ENCODE results near the gene COMMD1. TPM values are rescaled to one million over a fixed set of nuclear protein-coding genes. Genes with fewer than 3 reads are reported as not detected.

COMMD1 gene
- total and polyA plus RNA-seq, 2 donors (not counting 3 experiments of a cell fraction or from before 2014, with no cell fraction given) = 39.5 to 57.1 TPM

DNA sequence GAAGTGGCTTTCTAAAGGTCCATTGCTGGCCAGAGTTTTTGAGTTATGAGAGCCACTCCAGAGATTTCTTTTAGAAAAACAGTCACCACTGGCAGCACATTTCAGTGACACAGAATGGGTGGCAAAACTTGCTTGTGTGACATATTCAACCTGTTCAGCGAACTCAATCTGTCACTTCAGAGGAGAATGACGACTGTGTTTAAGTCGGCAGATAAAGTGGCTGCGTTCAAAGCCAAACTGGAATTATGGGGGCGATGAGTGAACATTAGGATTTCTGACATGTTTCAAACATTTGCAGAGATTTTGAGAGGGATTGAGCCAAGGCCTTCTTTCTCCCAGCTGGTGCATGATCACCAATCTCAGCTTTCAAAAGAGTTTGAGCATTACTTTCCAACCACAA, 150.9 kb downstream of the COMMD1 start:
- Histone ChIP-seq H3K4me3 (replicated peaks in 1 of 3; ENCODE audit: insufficient read depth in 1 of 3, low read depth in 1 of 3, low read length in 3 of 3) (no peak overlapping the region), H3K9me1 (replicated peaks; ENCODE audit: control insufficient read depth, extremely low read depth, insufficient read depth, low read length) (no peaks in the 10 kb centered on the region), H2AFZ (ENCODE audit: low read depth, low read length) (no peak overlapping the region), H3K27me3 (ENCODE audit: control insufficient read depth in 2 of 2, insufficient read depth in 2 of 2, low read length in 2 of 2) (no peaks in the 10 kb centered on the region), H3K9ac (replicated peaks; ENCODE audit: extremely low read depth, insufficient read depth, low read length) (no peak overlapping the region), H3K27ac (ENCODE audit: insufficient read depth, low read depth, low read length) (no peak overlapping the region), H3K36me3 (ENCODE audit: control insufficient read depth in 2 of 2, extremely low read depth in 1 of 2, insufficient read depth in 2 of 2, low read length in 2 of 2) (no peaks in the 10 kb centered on the region), H3K4me1 (ENCODE audit: control insufficient read depth, extremely low read depth, insufficient read depth, low read length) (no peaks in the 10 kb centered on the region), H3K4me2 (ENCODE audit: insufficient read depth, low read length) (no peak overlapping the region), H3K9me3 (replicated peaks; ENCODE audit: control insufficient read depth, insufficient read depth, low read length) (no peaks in the 10 kb centered on the region), H4K20me1 (replicated peaks; ENCODE audit: control insufficient read depth, extremely low read depth, insufficient read depth, low read length) (no peaks in the 10 kb centered on the region), H3K79me2 (ENCODE audit: control insufficient read depth, insufficient read depth, low read length) (no peaks in the 10 kb centered on the region)
- intact Hi-C loops (cut with micrococcal nuclease) (no loop called here), dilution Hi-C loops (cut with MboI; ENCODE audit: extremely low pct_ligation_motif_present, low sequenced_read_pairs) (no loop called here)
- ChIA-PET CTCF (no interaction called here), POLR2A (no interaction called here)
- BruUV-seq (replicated peaks) = no TSS peak
- no peak for TF ChIP-seq POLR2A (IDR thresholded peaks at IDR 0.05; ENCODE audit: low read depth, low read length)
- TF ChIP-seq JUN (IDR thresholded peaks at IDR 0.05; ENCODE audit: borderline replicate concordance, insufficient read depth, insufficient read length, low read depth) = no peak
- no peak for TF ChIP-seq MYC (IDR thresholded peaks at IDR 0.05; ENCODE audit: low read depth, low read length)
- TF ChIP-seq, protein P1, sequence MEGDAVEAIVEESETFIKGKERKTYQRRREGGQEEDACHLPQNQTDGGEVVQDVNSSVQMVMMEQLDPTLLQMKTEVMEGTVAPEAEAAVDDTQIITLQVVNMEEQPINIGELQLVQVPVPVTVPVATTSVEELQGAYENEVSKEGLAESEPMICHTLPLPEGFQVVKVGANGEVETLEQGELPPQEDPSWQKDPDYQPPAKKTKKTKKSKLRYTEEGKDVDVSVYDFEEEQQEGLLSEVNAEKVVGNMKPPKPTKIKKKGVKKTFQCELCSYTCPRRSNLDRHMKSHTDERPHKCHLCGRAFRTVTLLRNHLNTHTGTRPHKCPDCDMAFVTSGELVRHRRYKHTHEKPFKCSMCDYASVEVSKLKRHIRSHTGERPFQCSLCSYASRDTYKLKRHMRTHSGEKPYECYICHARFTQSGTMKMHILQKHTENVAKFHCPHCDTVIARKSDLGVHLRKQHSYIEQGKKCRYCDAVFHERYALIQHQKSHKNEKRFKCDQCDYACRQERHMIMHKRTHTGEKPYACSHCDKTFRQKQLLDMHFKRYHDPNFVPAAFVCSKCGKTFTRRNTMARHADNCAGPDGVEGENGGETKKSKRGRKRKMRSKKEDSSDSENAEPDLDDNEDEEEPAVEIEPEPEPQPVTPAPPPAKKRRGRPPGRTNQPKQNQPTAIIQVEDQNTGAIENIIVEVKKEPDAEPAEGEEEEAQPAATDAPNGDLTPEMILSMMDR (IDR thresholded peaks at IDR 0.05; ENCODE audit: extremely low read depth in 1 of 2, insufficient read depth in 1 of 2, low read depth in 1 of 2, low read length in 2 of 2) = no peak
- no peak for TF ChIP-seq GATA2 (IDR thresholded peaks at IDR 0.05; ENCODE audit: insufficient read depth, insufficient read length, low read depth, low read length)
- TF ChIP-seq, protein P2, sequence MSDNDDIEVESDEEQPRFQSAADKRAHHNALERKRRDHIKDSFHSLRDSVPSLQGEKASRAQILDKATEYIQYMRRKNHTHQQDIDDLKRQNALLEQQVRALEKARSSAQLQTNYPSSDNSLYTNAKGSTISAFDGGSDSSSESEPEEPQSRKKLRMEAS (IDR thresholded peaks at IDR 0.05; ENCODE audit: insufficient read depth, insufficient read length) = no peak
- no peak for TF ChIP-seq POLR2AphosphoS5 (IDR thresholded peaks at IDR 0.05; ENCODE audit: insufficient read depth, low read depth, low read length)
- TF ChIP-seq FOS (IDR thresholded peaks at IDR 0.05; ENCODE audit: borderline replicate concordance, insufficient read depth, low read length) = no peak
- TF ChIP-seq EZH2 (IDR thresholded peaks at IDR 0.05; ENCODE audit: borderline replicate concordance, low read depth, low read length, severe bottlenecking) = no peak
- DNase-seq (ENCODE audit: low read depth, low spot score) (no peak), FAIRE-seq (no peak)
